OCI-LY7 (cell line): ENCODE measurements around the gene INPP5F. TPM values are rescaled to one million over a fixed set of nuclear protein-coding genes. Genes with fewer than 3 reads are reported as not detected.

ENCODE experiments used
- BruUV-seq: library from RNA; stranded (reverse); fragments of 400-500 nt; replicated peaks from 2 replicates; lab custom pipeline; 2021; lab: Mats Ljungman, UMichigan
- CTCF ChIA-PET: fragments of 300-600 bp; sonication (Branson Sonifier 250); formaldehyde crosslinking; loops from one replicate; lab custom pipeline; 2022; ENCODE audit warnings: antibody characterized with exemption; ENCODE audit not compliant: unreplicated experiment; lab: Charles Lee
- POLR2A ChIA-PET: fragments of 300-600 bp; sonication (Branson Sonifier 250); formaldehyde crosslinking; loops from one replicate; lab custom pipeline; 2022; ENCODE audit warnings: antibody characterized with exemption; lab: Charles Lee
- DNase-seq: peaks from one replicate; pipeline ENCODE4 v3.0.0-alpha.2; 2015; ENCODE audit warnings: low spot score
- H2AFZ ChIP-seq: fragments of 200-600 bp; sonication (generic), shearing (Covaris generic); 2 replicates; pipeline ENCODE4 v1.6.1; 2014; ENCODE audit warnings: mild to moderate bottlenecking, antibody characterized with exemption, low read length, moderate library complexity
- H3K27ac ChIP-seq: fragments of 200-600 bp; sonication (generic); 2 replicates; pipeline ENCODE4 v1.5.1; 2014; ENCODE audit warnings: mixed run types, low read depth, mild to moderate bottlenecking, moderate library complexity, low read length, inconsistent platforms; ENCODE audit not compliant: poor library complexity, severe bottlenecking
- H3K36me3 ChIP-seq: fragments of 200-600 bp; sonication (generic); 2 replicates; pipeline ENCODE4 v1.6.1; 2014; ENCODE audit warnings: mild to moderate bottlenecking, antibody characterized with exemption, low read length, moderate library complexity, mixed read lengths; ENCODE audit not compliant: insufficient read depth
- H3K4me1 ChIP-seq: fragments of 200-600 bp; sonication (generic); 2 replicates; pipeline ENCODE4 v1.5.1; 2014; ENCODE audit warnings: mild to moderate bottlenecking, low read length; ENCODE audit not compliant: insufficient read depth, poor library complexity, severe bottlenecking
- H3K4me2 ChIP-seq: fragments of 200-600 bp; sonication (generic); 2 replicates; pipeline ENCODE4 v1.6.1; 2014; ENCODE audit warnings: mild to moderate bottlenecking, low read length
- H3K4me3 ChIP-seq: fragments of 200-600 bp; sonication (generic); 2 replicates; pipeline ENCODE4 v1.5.1; 2014; ENCODE audit warnings: mild to moderate bottlenecking, low read depth, low read length; ENCODE audit not compliant: poor library complexity, severe bottlenecking
- H3K79me2 ChIP-seq: fragments of 200-600 bp; sonication (generic); 2 replicates; pipeline ENCODE4 v1.6.1; 2016; ENCODE audit warnings: low read depth, mild to moderate bottlenecking, low read length, moderate library complexity, mixed read lengths; ENCODE audit not compliant: insufficient read depth
- H3K9me2 ChIP-seq: fragments of 200-600 bp; sonication (generic); 2 replicates; pipeline ENCODE4 v1.6.1; 2016; ENCODE audit warnings: mild to moderate bottlenecking, low read length, mixed read lengths; ENCODE audit not compliant: insufficient read depth
- H3K9me3 ChIP-seq: fragments of 200-600 bp; sonication (generic); 2 replicates; pipeline ENCODE4 v1.6.1; 2014; ENCODE audit warnings: mild to moderate bottlenecking, mixed run types, low read length, mixed read lengths
- H4K20me1 ChIP-seq: fragments of 200-600 bp; sonication (generic); 2 replicates; pipeline ENCODE4 v1.6.1; 2014; ENCODE audit warnings: mild to moderate bottlenecking, antibody characterized with exemption, low read length, moderate library complexity, mixed read lengths; ENCODE audit not compliant: insufficient read depth
- EZH2phosphoT487 ChIP-seq: fragments of 200-600 bp; sonication (generic); IDR thresholded peaks from 2 replicates; pipeline ENCODE4 v1.6.1; 2018; ENCODE audit warnings: low read depth, borderline replicate concordance, mild to moderate bottlenecking, mixed run types, antibody characterized with exemption, low read length, moderate library complexity, mixed read lengths
- intact Hi-C: fragments of 100-400 bp; cut with micrococcal nuclease; formaldehyde crosslinking; loops from one replicate; pipeline ENCODE4 v1.10.0; 2022; ENCODE audit not compliant: unreplicated experiment
- total RNA-seq, 2 experiments: library from RNA; depleted of rRNA in 1 of 2; stranded (reverse); fragments of >200 nt in 1 of 2; shearing (Covaris generic) in 1 of 2; gene quantifications; 2 replicates each; pipeline ENCODE4 v1.2.3, GENCODE V29; 2014 to 2022
- TF ChIP-seq, protein P1 (sequence below): fragments of 200-600 bp; sonication (generic); conservative IDR thresholded peaks from 2 replicates; pipeline ENCODE4 v1.5.1; 2014; ENCODE audit warnings: mild to moderate bottlenecking, antibody characterized with exemption, low read length, moderate library complexity, mixed read lengths

The INPP5F gene
- total RNA-seq, 2 experiments from 2014 or later: 6.2 to 12.8 TPM

- POLR2A ChIA-PET: interaction anchor here (0.6 to 2.0 kb wide), 2 partner anchors 17 to 112 kb away, joined by 3 to 12 read pairs; partner anchors contain the start of gene INPP5F
- H3K27ac ChIP-seq: no peak overlapping the region
- CTCF ChIA-PET: no interaction called here
- H3K9me2 ChIP-seq: no peaks in the 10 kb centered on the region
- no peaks in the 10 kb centered on the region for H3K4me1 ChIP-seq
- no peaks in the 10 kb centered on the region for H3K9me3 ChIP-seq
- H3K79me2 ChIP-seq: no peaks in the 10 kb centered on the region
- H3K4me3 ChIP-seq: no peak overlapping the region
- no peaks in the 10 kb centered on the region for H3K36me3 ChIP-seq
- intact Hi-C loops: no loop called here
- no peak overlapping the region for H2AFZ ChIP-seq
- DNase-seq: no peak
- no peak for TF ChIP-seq EZH2phosphoT487
- TF ChIP-seq, protein P1, sequence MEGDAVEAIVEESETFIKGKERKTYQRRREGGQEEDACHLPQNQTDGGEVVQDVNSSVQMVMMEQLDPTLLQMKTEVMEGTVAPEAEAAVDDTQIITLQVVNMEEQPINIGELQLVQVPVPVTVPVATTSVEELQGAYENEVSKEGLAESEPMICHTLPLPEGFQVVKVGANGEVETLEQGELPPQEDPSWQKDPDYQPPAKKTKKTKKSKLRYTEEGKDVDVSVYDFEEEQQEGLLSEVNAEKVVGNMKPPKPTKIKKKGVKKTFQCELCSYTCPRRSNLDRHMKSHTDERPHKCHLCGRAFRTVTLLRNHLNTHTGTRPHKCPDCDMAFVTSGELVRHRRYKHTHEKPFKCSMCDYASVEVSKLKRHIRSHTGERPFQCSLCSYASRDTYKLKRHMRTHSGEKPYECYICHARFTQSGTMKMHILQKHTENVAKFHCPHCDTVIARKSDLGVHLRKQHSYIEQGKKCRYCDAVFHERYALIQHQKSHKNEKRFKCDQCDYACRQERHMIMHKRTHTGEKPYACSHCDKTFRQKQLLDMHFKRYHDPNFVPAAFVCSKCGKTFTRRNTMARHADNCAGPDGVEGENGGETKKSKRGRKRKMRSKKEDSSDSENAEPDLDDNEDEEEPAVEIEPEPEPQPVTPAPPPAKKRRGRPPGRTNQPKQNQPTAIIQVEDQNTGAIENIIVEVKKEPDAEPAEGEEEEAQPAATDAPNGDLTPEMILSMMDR: no peak
- H3K4me2 ChIP-seq: no peak overlapping the region
- BruUV-seq: no TSS peak
- no peaks in the 10 kb centered on the region; the same call in 1 of the 2 replicates for H4K20me1 ChIP-seq
These were observed 17.2 kb downstream of the INPP5F start for GRCh38 chr10:119742947-119743648.

GRCh38 chr10:119747940-119748339 is 22.1 kb downstream of the INPP5F start:
- H3K4me2 ChIP-seq: no peak overlapping the region
- H2AFZ ChIP-seq: no peak overlapping the region
- CTCF ChIA-PET: no interaction called here
- H3K27ac ChIP-seq: no peak overlapping the region
- no peaks in the 10 kb centered on the region for H3K36me3 ChIP-seq
- intact Hi-C loops: no loop called here
- no peak overlapping the region for H3K4me3 ChIP-seq
- H3K4me1 ChIP-seq: no peaks in the 10 kb centered on the region
- H4K20me1 ChIP-seq: no peaks in the 10 kb centered on the region
- H3K9me2 ChIP-seq: no peaks in the 10 kb centered on the region
- H3K9me3 ChIP-seq: no peaks in the 10 kb centered on the region
- BruUV-seq: no TSS peak
- POLR2A ChIA-PET: interaction anchor here (1.0 kb wide), 1 partner anchor 124 kb away, joined by 3 read pairs; no protein-coding TSS in a partner anchor
- no peak for DNase-seq
- no peaks in the 10 kb centered on the region for H3K79me2 ChIP-seq
- TF ChIP-seq, protein P1: no peak
- no peak for TF ChIP-seq EZH2phosphoT487

DNA sequence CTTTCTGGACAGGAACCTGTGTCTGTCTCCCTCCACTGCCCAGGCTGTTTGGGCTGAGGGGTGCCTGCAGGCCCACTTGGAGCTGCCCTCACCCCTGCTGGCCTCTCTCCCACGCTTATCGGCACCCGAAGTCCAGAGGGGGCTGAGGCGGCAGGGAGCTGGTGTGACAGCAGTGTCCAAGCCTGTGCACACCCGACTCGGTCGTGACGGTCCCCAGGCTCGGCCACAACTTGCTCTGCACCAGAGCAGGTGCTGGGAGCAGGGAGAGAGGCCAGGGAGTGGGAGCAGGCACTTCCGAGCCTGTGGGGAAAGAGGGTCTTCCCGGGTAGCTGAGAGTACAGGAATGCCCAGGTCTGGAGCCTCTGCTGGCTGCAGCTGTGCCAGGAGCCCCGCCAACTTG is 23.0 kb downstream of the INPP5F start:
- no peaks in the 10 kb centered on the region for H3K4me1 ChIP-seq
- H4K20me1 ChIP-seq: no peaks in the 10 kb centered on the region
- H3K36me3 ChIP-seq: no peaks in the 10 kb centered on the region
- no peak for TF ChIP-seq EZH2phosphoT487
- TF ChIP-seq, protein P1: no peak
- no peaks in the 10 kb centered on the region for H3K79me2 ChIP-seq
- no TSS peak for BruUV-seq
- no peak overlapping the region for H3K4me3 ChIP-seq
- no peaks in the 10 kb centered on the region for H3K9me3 ChIP-seq
- intact Hi-C loops: no loop called here
- H3K9me2 ChIP-seq: no peaks in the 10 kb centered on the region
- POLR2A ChIA-PET: interaction anchor here (0.7 to 1.0 kb wide), 2 partner anchors 61 to 123 kb away, joined by 3 read pairs; no protein-coding TSS in a partner anchor
- no peak overlapping the region for H3K4me2 ChIP-seq
- no peak overlapping the region for H3K27ac ChIP-seq
- H2AFZ ChIP-seq: no peak overlapping the region
- DNase-seq: no peak
- CTCF ChIA-PET: no interaction called here
